ENCODE results near the gene COX20. TPM values are rescaled to one million over a fixed set of nuclear protein-coding genes. Genes with fewer than 3 reads are reported as not detected.

COX20 gene
- total and polyA plus RNA-seq, 2 of the 13 experiments (the other 11 are each of a cell fraction or from before 2014, with no cell fraction given), result 34.4 to 95.8 TPM

- TF ChIP-seq ZNF280B (CRISPR knock-in tag; IDR thresholded peaks at IDR 0.05; ENCODE audit: borderline replicate concordance), result no peak; the same call in 1 of the 2 replicates
- TF ChIP-seq PRDM4 (CRISPR knock-in tag; IDR thresholded peaks at IDR 0.05; ENCODE audit: borderline replicate concordance), result no peak
- TF ChIP-seq GATA4 (IDR thresholded peaks at IDR 0.05; ENCODE audit: borderline replicate concordance, low read depth), result peak; percentile 35; the same call in 1 of the 2 replicates
- no peak for TF ChIP-seq ZNF740 (CRISPR knock-in tag; IDR thresholded peaks at IDR 0.05)
- no peak; the same call in 1 of the 2 replicates for TF ChIP-seq ARID5B (CRISPR knock-in tag; IDR thresholded peaks at IDR 0.05)
- no peak for TF ChIP-seq ELK4 (CRISPR knock-in tag; IDR thresholded peaks at IDR 0.05; ENCODE audit: borderline replicate concordance)
- TF ChIP-seq ZNF3 (CRISPR knock-in tag; IDR thresholded peaks at IDR 0.05), result no peak; the same call in 1 of the 2 replicates
- TF ChIP-seq PPARG (CRISPR knock-in tag; conservative IDR thresholded peaks at IDR 0.05), result no peak; the same call in 1 of the 2 replicates
- peak; percentile 28; the same call in 1 of the 2 replicates for TF ChIP-seq MEIS1 (CRISPR knock-in tag; IDR thresholded peaks at IDR 0.05; ENCODE audit: borderline replicate concordance)
- peak; percentile 83 for TF ChIP-seq YY1 (IDR thresholded peaks at IDR 0.05; ENCODE audit: insufficient read depth, insufficient replicate concordance, low read depth, low read length)
- TF ChIP-seq TRAFD1 (CRISPR knock-in tag; IDR thresholded peaks at IDR 0.05; ENCODE audit: borderline replicate concordance), result no peak
- TF ChIP-seq ZNF460 (CRISPR knock-in tag; IDR thresholded peaks at IDR 0.05; ENCODE audit: borderline replicate concordance), result no peak
- no peak; the same call in 1 of the 2 replicates for TF ChIP-seq JUNB (CRISPR knock-in tag; IDR thresholded peaks at IDR 0.05; ENCODE audit: borderline replicate concordance)
- no peak for TF ChIP-seq ZNF530 (CRISPR knock-in tag; IDR thresholded peaks at IDR 0.05; ENCODE audit: low read depth)
- TF ChIP-seq ZNF33B (CRISPR knock-in tag; IDR thresholded peaks at IDR 0.05), result no peak
- no peak for TF ChIP-seq RORA (CRISPR knock-in tag; IDR thresholded peaks at IDR 0.05)
Measured at GRCh38 chr1:244864253-244865027, 29.0 kb downstream of the COX20 start, which contains the start of gene HNRNPU (continued).

Measured in HepG2 (cell line).